Stimulated activated CD8-positive, alpha-beta memory T cell treated with anti-CD3 and anti-CD28 coated beads, Interleukin-12 subunit alpha, Interleukin-12 subunit beta, amount 100 ng/mL, for 1 hour (primary cell): ENCODE measurements around the gene TEAD4.

ENCODE experiments used
- DNase-seq: peaks from one replicate; pipeline ENCODE4 v3.0.0-alpha.2; 2020; ENCODE audit warnings: low read depth

Gene TEAD4

GRCh38 chr12:3002646-3003045 lies 43.4 kb downstream of the TEAD4 start:
- no peak for DNase-seq

- no peak for DNase-seq
Observed at GRCh38 chr12:3003357-3003992, 44.3 kb downstream of the TEAD4 start.

GRCh38 chr12:3004655-3005565 lies 45.7 kb downstream of the TEAD4 start:
- DNase-seq: no peak

GRCh38 chr12:3005736-3006135 lies 46.5 kb downstream of the TEAD4 start:
- DNase-seq: no peak

- DNase-seq: no peak
Observed at GRCh38 chr12:3009780-3010179, 50.6 kb downstream of the TEAD4 start.

GRCh38 chr12:3010214-3010930 lies 51.2 kb downstream of the TEAD4 start:
- no peak for DNase-seq

- no peak for DNase-seq
Observed at GRCh38 chr12:3012786-3013185, 53.6 kb downstream of the TEAD4 start.

- DNase-seq: no peak
Observed at GRCh38 chr12:3014641-3015040, 55.4 kb downstream of the TEAD4 start.

- DNase-seq: no peak
Observed at GRCh38 chr12:3015356-3015755, 56.2 kb downstream of the TEAD4 start.

- no peak for DNase-seq
Observed at GRCh38 chr12:3016191-3016590, 57.0 kb downstream of the TEAD4 start.

GRCh38 chr12:3017281-3017680 lies 58.1 kb downstream of the TEAD4 start:
- no peak for DNase-seq

- no peak for DNase-seq
Observed at GRCh38 chr12:3018284-3019004, 59.2 kb downstream of the TEAD4 start.

- DNase-seq: no peak
Observed at GRCh38 chr12:3019005-3019680, 59.9 kb downstream of the TEAD4 start.

GRCh38 chr12:3020399-3020798 lies 61.2 kb downstream of the TEAD4 start:
- DNase-seq: no peak

- DNase-seq: no peak
Observed at GRCh38 chr12:3020850-3021435, 61.7 kb downstream of the TEAD4 start.

GRCh38 chr12:3022411-3022810 lies 63.2 kb downstream of the TEAD4 start:
- DNase-seq: no peak

GRCh38 chr12:3022961-3023360 lies 63.8 kb downstream of the TEAD4 start:
- no peak for DNase-seq

GRCh38 chr12:3028108-3028507 lies 68.9 kb downstream of the TEAD4 start:
- DNase-seq: no peak

- no peak for DNase-seq
Observed at GRCh38 chr12:3030821-3031429, 71.7 kb downstream of the TEAD4 start.

- no peak for DNase-seq
Observed at GRCh38 chr12:3032161-3032560, 73.0 kb downstream of the TEAD4 start.
